Measurements from ENCODE around the gene SLC22A2.

SLC22A2 gene

DNA sequence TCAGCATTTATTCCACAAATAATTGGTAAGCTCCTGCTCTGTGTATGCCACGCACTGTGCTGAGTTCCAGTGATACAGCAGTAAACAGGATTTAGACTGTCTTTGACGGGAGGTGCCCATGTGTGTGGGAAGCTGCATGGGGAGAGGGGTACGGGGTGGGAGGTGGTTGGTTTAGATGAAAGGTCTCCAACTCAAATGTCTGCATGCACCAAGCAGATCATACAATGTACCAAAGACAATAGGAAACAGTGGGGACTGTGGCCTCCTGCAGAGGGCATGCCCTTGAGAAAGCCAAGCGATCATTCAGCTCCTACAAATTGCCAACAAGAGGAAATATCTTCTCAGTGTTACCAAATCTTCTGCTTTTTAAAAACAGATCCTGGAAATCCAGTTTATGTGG lies 36.1 kb downstream of the SLC22A2 start:
- Histone ChIP-seq H4K8ac (ENCODE audit: low read depth, low read length) (no peak overlapping the region), H3K4me2 (ENCODE audit: low read length) (no peak overlapping the region), H3K4ac (ENCODE audit: low read depth, low read length) (peak overlapping the region; percentile 85), H4K5ac (ENCODE audit: low read length) (no peak overlapping the region), H3K36me3 (ENCODE audit: control insufficient read depth, insufficient read depth, low read length) (no peaks in the 10 kb centered on the region), H3K23ac (ENCODE audit: low read length) (no peak overlapping the region), H3K79me2 (ENCODE audit: control insufficient read depth, insufficient read depth, low read length) (no peaks in the 10 kb centered on the region), H3K27ac (ENCODE audit: low read depth, low read length) (no peak overlapping the region), H2BK15ac (replicated peaks; ENCODE audit: low read depth) (no peak overlapping the region), H3K9ac (ENCODE audit: low read length) (no peak overlapping the region), H3K56ac (ENCODE audit: low read length) (peak overlapping the region; percentile 6), H2AK5ac (ENCODE audit: low read length) (peak overlapping the region; percentile 5), H3K18ac (ENCODE audit: low read length) (peak overlapping the region; percentile 36), H3K79me1 (ENCODE audit: low read length) (no peaks in the 10 kb centered on the region), H3K4me1 (ENCODE audit: control insufficient read depth, low read depth, low read length) (peaks cover 4% of the 10 kb centered on the region), H3K4me3 (ENCODE audit: low read length) (no peak overlapping the region), H2BK120ac (ENCODE audit: low read depth, low read length) (peak overlapping the region; percentile 100), H3K27me3 (ENCODE audit: insufficient read depth, low read length, poor library complexity) (no peaks in the 10 kb centered on the region), H2BK5ac (ENCODE audit: low read length) (no peak overlapping the region)
- no CpG with 5 or more reads among the region's 4 CpGs for WGBS (ENCODE audit: extremely low coverage, insufficient coverage, low lambda C conversion rate)
- DNase-seq, result peak; percentile 60

DNA sequence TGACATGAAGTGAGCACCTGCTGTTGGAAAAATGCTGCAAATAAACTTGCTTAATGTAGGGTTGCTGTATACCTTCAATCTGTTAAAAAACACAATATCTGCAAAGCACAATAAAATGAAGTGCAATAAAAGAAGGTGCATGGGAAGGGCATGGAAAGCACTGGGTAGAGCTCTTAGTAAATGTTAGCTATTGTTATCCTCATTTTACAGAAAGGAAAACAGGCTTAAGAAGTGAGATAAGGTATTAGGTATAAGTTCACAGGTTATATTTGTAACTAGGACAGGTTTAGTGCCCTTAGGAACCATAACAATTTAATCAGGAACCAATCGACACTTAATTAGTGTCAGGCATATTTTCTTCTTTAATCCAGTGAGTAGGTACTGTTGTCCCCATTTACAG lies 36.7 kb downstream of the SLC22A2 start:
- Histone ChIP-seq H2BK5ac (ENCODE audit: low read length) (no peak overlapping the region), H3K27me3 (ENCODE audit: insufficient read depth, low read length, poor library complexity) (no peaks in the 10 kb centered on the region), H3K79me2 (ENCODE audit: control insufficient read depth, insufficient read depth, low read length) (no peaks in the 10 kb centered on the region), H3K23ac (ENCODE audit: low read length) (no peak overlapping the region), H3K36me3 (ENCODE audit: control insufficient read depth, insufficient read depth, low read length) (no peaks in the 10 kb centered on the region), H3K56ac (ENCODE audit: low read length) (no peak overlapping the region), H3K4me2 (ENCODE audit: low read length) (no peak overlapping the region), H2AK5ac (ENCODE audit: low read length) (peak overlapping the region; percentile 5), H3K27ac (ENCODE audit: low read depth, low read length) (no peak overlapping the region), H4K5ac (ENCODE audit: low read length) (no peak overlapping the region), H3K9ac (ENCODE audit: low read length) (no peak overlapping the region), H2BK120ac (ENCODE audit: low read depth, low read length) (no peak overlapping the region), H2BK15ac (replicated peaks; ENCODE audit: low read depth) (no peak overlapping the region), H3K4me3 (ENCODE audit: low read length) (no peak overlapping the region), H3K79me1 (ENCODE audit: low read length) (no peaks in the 10 kb centered on the region), H3K4me1 (ENCODE audit: control insufficient read depth, low read depth, low read length) (peaks cover 4% of the 10 kb centered on the region), H3K18ac (ENCODE audit: low read length) (no peak overlapping the region), H4K8ac (ENCODE audit: low read depth, low read length) (no peak overlapping the region), H3K4ac (ENCODE audit: low read depth, low read length) (no peak overlapping the region)
- WGBS (ENCODE audit: extremely low coverage, insufficient coverage, low lambda C conversion rate), result no CpG with 5 or more reads among the region's 1 CpG
- DNase-seq, result no peak

DNA sequence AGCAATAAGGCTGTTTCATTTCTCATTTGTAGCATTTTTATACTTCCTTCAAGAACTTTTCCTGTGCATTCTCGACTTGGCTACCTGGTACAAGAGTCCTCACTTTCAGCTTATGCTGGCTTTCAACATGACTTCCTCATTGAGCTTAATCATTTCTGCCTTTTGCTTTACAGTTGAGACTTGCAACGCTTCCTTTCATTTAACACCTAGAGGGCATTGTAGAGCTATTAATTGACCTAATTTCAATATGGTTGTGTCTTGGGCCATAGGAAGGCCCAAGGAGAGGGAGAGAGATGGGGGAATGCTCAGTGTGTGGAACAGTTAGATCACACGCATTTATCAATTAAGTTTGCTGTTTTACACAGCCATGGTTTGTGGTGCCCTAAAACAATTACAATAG lies 37.2 kb downstream of the SLC22A2 start:
- Histone ChIP-seq H3K9ac (ENCODE audit: low read length) (no peak overlapping the region), H3K4ac (ENCODE audit: low read depth, low read length) (no peak overlapping the region), H3K36me3 (ENCODE audit: control insufficient read depth, insufficient read depth, low read length) (no peaks in the 10 kb centered on the region), H3K56ac (ENCODE audit: low read length) (no peak overlapping the region), H4K5ac (ENCODE audit: low read length) (no peak overlapping the region), H3K18ac (ENCODE audit: low read length) (no peak overlapping the region), H3K4me1 (ENCODE audit: control insufficient read depth, low read depth, low read length) (peaks cover 4% of the 10 kb centered on the region), H3K4me2 (ENCODE audit: low read length) (no peak overlapping the region), H2BK5ac (ENCODE audit: low read length) (no peak overlapping the region), H3K79me2 (ENCODE audit: control insufficient read depth, insufficient read depth, low read length) (no peaks in the 10 kb centered on the region), H4K8ac (ENCODE audit: low read depth, low read length) (no peak overlapping the region), H3K23ac (ENCODE audit: low read length) (no peak overlapping the region), H3K79me1 (ENCODE audit: low read length) (no peaks in the 10 kb centered on the region), H2AK5ac (ENCODE audit: low read length) (no peak overlapping the region), H3K27ac (ENCODE audit: low read depth, low read length) (no peak overlapping the region), H2BK120ac (ENCODE audit: low read depth, low read length) (no peak overlapping the region), H2BK15ac (replicated peaks; ENCODE audit: low read depth) (no peak overlapping the region), H3K4me3 (ENCODE audit: low read length) (no peak overlapping the region), H3K27me3 (ENCODE audit: insufficient read depth, low read length, poor library complexity) (no peaks in the 10 kb centered on the region)
- peak; percentile 69 for DNase-seq
- WGBS (ENCODE audit: extremely low coverage, insufficient coverage, low lambda C conversion rate), result no CpG with 5 or more reads among the region's 3 CpGs

DNA sequence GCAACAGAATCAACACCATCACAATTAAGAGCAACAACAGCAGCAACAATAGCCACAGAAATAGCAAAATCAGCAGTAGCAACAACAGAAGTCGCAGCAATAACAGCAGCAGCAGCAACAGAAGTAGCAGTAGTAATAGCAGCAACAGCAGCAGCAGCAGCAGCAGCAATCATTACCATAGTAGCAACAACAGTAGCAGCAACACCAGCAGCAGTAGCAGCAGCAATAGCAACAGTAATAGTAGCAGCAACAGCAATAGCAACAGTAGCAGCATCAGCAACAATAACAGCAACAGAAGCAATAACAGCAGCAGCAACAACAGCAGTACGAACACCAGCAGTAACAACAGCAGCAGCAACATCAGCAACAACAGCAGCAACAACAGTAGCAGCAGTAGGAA lies 39.8 kb downstream of the SLC22A2 start:
- Histone ChIP-seq H3K4me1 (ENCODE audit: control insufficient read depth, low read depth, low read length) (peaks cover 4% of the 10 kb centered on the region), H3K9ac (ENCODE audit: low read length) (no peak overlapping the region), H2AK5ac (ENCODE audit: low read length) (no peak overlapping the region), H3K79me2 (ENCODE audit: control insufficient read depth, insufficient read depth, low read length) (no peaks in the 10 kb centered on the region), H3K4me2 (ENCODE audit: low read length) (no peak overlapping the region), H3K27me3 (ENCODE audit: insufficient read depth, low read length, poor library complexity) (no peaks in the 10 kb centered on the region), H3K18ac (ENCODE audit: low read length) (no peak overlapping the region), H2BK15ac (replicated peaks; ENCODE audit: low read depth) (no peak overlapping the region), H3K56ac (ENCODE audit: low read length) (no peak overlapping the region), H4K5ac (ENCODE audit: low read length) (no peak overlapping the region), H3K4ac (ENCODE audit: low read depth, low read length) (no peak overlapping the region), H2BK120ac (ENCODE audit: low read depth, low read length) (no peak overlapping the region), H3K36me3 (ENCODE audit: control insufficient read depth, insufficient read depth, low read length) (no peaks in the 10 kb centered on the region), H3K79me1 (ENCODE audit: low read length) (no peaks in the 10 kb centered on the region), H3K27ac (ENCODE audit: low read depth, low read length) (no peak overlapping the region), H3K23ac (ENCODE audit: low read length) (no peak overlapping the region), H3K4me3 (ENCODE audit: low read length) (no peak overlapping the region), H4K8ac (ENCODE audit: low read depth, low read length) (no peak overlapping the region), H2BK5ac (ENCODE audit: low read length) (no peak overlapping the region)
- WGBS (ENCODE audit: extremely low coverage, insufficient coverage, low lambda C conversion rate), result no CpG with 5 or more reads among the region's 2 CpGs
- DNase-seq, result peak; percentile 36

DNA sequence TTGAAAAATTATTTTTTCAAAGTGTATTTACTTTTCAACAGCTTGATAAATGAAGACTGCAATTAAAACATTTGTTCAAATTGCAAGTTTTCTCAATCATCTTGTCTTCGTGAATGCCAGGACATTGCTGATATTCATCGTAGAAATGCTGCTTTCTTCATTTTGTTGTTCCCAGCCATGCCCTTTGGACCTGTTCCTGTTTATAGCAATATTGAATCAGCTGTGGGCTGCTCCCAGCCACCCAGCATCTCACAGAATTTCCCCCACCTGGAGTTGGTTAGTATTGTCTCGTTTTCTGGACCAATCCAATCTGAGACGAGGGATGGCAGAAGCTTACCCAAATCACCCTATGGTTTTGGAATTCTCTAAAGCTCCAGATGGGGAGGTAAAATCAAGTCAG lies 40.8 kb downstream of the SLC22A2 start:
- Histone ChIP-seq H2AK5ac (ENCODE audit: low read length) (no peak overlapping the region), H3K27ac (ENCODE audit: low read depth, low read length) (no peak overlapping the region), H3K79me2 (ENCODE audit: control insufficient read depth, insufficient read depth, low read length) (no peaks in the 10 kb centered on the region), H3K4me3 (ENCODE audit: low read length) (no peak overlapping the region), H3K9ac (ENCODE audit: low read length) (no peak overlapping the region), H4K5ac (ENCODE audit: low read length) (no peak overlapping the region), H3K79me1 (ENCODE audit: low read length) (no peaks in the 10 kb centered on the region), H3K18ac (ENCODE audit: low read length) (no peak overlapping the region), H3K4ac (ENCODE audit: low read depth, low read length) (no peak overlapping the region), H2BK120ac (ENCODE audit: low read depth, low read length) (no peak overlapping the region), H2BK15ac (replicated peaks; ENCODE audit: low read depth) (no peak overlapping the region), H3K4me2 (ENCODE audit: low read length) (no peak overlapping the region), H3K23ac (ENCODE audit: low read length) (no peak overlapping the region), H3K27me3 (ENCODE audit: insufficient read depth, low read length, poor library complexity) (no peaks in the 10 kb centered on the region), H3K4me1 (ENCODE audit: control insufficient read depth, low read depth, low read length) (peaks cover 4% of the 10 kb centered on the region), H2BK5ac (ENCODE audit: low read length) (no peak overlapping the region), H3K56ac (ENCODE audit: low read length) (no peak overlapping the region), H3K36me3 (ENCODE audit: control insufficient read depth, insufficient read depth, low read length) (no peaks in the 10 kb centered on the region), H4K8ac (ENCODE audit: low read depth, low read length) (no peak overlapping the region)
- DNase-seq, result no peak
- WGBS (ENCODE audit: extremely low coverage, insufficient coverage, low lambda C conversion rate), result no CpG with 5 or more reads among the region's 4 CpGs

DNA sequence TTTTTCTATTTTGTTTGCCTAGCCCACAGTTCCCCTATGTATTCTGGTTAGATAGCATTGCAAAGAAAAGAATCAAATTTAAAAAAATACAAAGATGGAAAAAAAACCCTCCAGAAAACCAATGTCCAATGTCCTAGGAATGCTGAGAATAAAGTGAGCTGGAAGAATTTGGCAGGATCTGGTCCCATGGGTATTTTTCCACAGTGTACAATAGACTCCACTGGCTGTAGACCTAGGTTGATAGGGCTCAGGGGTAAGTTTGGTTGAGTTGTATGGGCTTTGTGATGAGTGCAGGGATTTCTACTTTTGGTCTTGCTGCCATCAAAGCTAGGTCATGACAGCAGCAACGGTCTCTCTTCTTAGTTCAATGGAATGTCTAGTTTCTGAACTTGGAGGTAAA lies 41.5 kb downstream of the SLC22A2 start:
- H3K4ac ChIP-seq (ENCODE audit: low read depth, low read length), result no peak overlapping the region
- no peak overlapping the region for H3K23ac ChIP-seq (ENCODE audit: low read length)
- H4K5ac ChIP-seq (ENCODE audit: low read length), result no peak overlapping the region
- no peak overlapping the region for H2BK5ac ChIP-seq (ENCODE audit: low read length)
- H3K79me2 ChIP-seq (ENCODE audit: control insufficient read depth, insufficient read depth, low read length), result no peaks in the 10 kb centered on the region
- no peaks in the 10 kb centered on the region for H3K4me1 ChIP-seq (ENCODE audit: control insufficient read depth, low read depth, low read length)
- H3K56ac ChIP-seq (ENCODE audit: low read length), result no peak overlapping the region
- H4K8ac ChIP-seq (ENCODE audit: low read depth, low read length), result no peak overlapping the region
- no peak overlapping the region for H2BK15ac ChIP-seq (replicated peaks; ENCODE audit: low read depth)
- no peak overlapping the region for H3K18ac ChIP-seq (ENCODE audit: low read length)
- no peak overlapping the region for H2AK5ac ChIP-seq (ENCODE audit: low read length)
- no peak overlapping the region for H3K9ac ChIP-seq (ENCODE audit: low read length)
- no peaks in the 10 kb centered on the region for H3K79me1 ChIP-seq (ENCODE audit: low read length)
- no peak overlapping the region for H3K27ac ChIP-seq (ENCODE audit: low read depth, low read length)
- H3K27me3 ChIP-seq (ENCODE audit: insufficient read depth, low read length, poor library complexity), result no peaks in the 10 kb centered on the region
- H2BK120ac ChIP-seq (ENCODE audit: low read depth, low read length), result no peak overlapping the region
- no peak for DNase-seq
- WGBS (ENCODE audit: extremely low coverage, insufficient coverage, low lambda C conversion rate), result no CpG with 5 or more reads among the region's 1 CpG
- no peak overlapping the region for H3K4me3 ChIP-seq (ENCODE audit: low read length)
- no peaks in the 10 kb centered on the region for H3K36me3 ChIP-seq (ENCODE audit: control insufficient read depth, insufficient read depth, low read length)
- H3K4me2 ChIP-seq (ENCODE audit: low read length), result no peak overlapping the region

Data from mesendoderm (in vitro differentiated cells).